ENCODE results near the gene TIMM44. TPM values are rescaled to one million over a fixed set of nuclear protein-coding genes. Genes with fewer than 3 reads are reported as not detected.
A peak's percentile ranks its signal among the peaks of the same experiment; 100 is the strongest.
"Not testable (repeated sequence)": the region's sequence is repeated elsewhere in the genome, so short reads cannot be mapped to it uniquely, and the experiment has no call there.

TIMM44 gene
- polyA plus RNA-seq, 3 donors = 34.3 to 38.2 (median 38.1) TPM

DNA sequence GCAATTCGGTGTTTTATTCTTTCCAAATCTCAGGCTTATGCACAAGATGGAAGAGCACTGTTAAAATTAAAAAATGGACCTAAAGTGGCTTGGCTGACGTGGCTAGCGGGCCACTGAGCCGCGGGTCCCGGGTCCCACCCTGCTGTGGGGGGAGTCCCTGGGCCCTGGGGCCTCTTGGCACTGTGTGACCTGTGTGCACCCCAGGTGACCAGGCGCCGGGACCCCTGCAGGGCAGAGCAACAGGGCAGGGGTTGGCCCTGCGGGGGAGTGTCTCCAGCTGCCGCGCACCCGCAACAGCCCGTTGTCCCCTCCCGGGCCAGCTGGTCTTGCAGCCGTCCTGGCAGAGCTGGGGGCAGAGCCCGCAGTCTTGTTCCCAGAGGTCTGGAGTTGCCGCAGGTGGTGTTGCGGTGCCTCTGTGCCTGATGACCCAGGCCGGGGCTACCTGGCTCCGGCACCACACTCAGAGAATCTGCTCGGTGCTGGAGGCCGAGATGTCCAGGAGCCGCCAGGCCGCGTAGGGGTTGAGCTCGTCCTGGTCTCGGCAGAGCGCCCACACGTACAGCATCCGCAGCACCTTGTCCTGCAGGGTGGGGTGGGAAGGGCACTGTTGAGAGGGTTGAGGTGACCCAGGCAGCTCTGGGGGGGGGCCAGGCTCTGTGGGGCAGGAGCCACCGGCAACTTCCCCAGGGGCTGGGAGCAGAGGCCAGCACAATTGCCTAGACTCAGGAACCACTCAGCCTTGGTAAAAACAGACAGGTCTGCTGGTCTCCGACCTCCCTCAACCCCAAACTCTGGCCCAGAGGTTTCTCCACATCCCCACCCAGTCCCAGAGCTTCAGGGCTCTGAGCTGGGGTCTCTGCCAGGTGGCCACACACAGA lies 16.5 kb downstream of the TIMM44 start:
- DNase-seq (ENCODE audit: low read depth in 3 of 3, low spot score in 2 of 3) = no peak

GRCh38 chr19:7926021-7926726 lies 17.3 kb downstream of the TIMM44 start, which contains the start of gene CTXN1:
TSS of gene CTXN1 (minus strand) at chr19:7926135. CDS start at chr19:7925538, 597 bp downstream.
- DNase-seq (ENCODE audit: low read depth in 3 of 3, low spot score in 2 of 3) = no peak

- peak; percentile 61 to 72 (median 70) for DNase-seq (ENCODE audit: low read depth in 3 of 3, low spot score in 2 of 3)
Observed at GRCh38 chr19:7925171-7925851, 18.2 kb downstream of the TIMM44 start.

DNA sequence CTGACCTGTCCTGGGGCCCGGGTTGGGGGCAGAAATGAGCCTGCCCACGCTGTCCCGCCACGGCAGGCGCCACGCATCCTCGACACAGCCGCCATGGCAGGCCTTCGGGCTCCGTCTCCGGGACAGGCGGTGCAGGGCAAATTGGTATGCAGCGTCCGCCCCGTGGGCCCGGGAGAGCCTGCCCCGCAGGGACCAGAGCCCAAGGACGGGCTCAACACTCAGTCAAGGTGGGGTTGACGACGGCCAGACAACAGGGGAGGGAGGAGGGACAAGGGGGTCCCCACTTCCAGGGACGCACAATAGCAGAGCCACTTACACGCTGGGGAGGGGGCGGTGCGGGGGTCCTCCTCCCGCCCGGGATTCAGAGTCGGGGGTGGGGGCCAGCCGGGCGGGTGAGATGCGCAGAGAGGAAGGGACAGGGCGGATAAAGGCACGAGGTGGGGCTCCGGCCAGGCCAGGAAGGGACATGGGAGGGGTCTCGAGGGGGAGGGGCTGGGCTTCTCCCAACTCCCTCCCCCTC lies 18.8 kb downstream of the TIMM44 start:
- DNase-seq (ENCODE audit: low read depth in 3 of 3, low spot score in 2 of 3) = no peak

GRCh38 chr19:7924241-7924640 lies 19.2 kb downstream of the TIMM44 start:
- no peak for DNase-seq (ENCODE audit: low read depth in 3 of 3, low spot score in 2 of 3)

GRCh38 chr19:7923295-7924191 lies 19.9 kb downstream of the TIMM44 start:
- DNase-seq (ENCODE audit: low read depth in 3 of 3, low spot score in 2 of 3) = no peak

DNA sequence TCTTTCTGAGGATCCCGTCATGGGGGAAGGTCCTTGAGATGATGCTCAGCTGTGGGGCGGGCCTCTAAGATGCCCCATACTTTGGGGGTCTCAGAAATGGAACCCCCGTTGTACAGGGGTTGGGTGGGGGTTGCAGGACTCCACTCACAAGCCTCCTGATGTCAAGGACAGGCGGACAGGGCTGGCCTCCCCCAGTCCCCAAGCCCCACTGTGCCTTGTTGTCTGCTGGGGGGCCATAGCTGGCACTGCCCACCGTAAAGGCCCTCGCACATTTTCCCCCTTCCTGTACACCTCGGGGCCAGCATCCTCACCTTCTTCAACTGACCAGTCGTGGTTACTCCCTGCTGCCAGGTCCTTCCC lies 20.6 kb downstream of the TIMM44 start:
- DNase-seq (ENCODE audit: low read depth in 3 of 3, low spot score in 2 of 3) = no peak

DNA sequence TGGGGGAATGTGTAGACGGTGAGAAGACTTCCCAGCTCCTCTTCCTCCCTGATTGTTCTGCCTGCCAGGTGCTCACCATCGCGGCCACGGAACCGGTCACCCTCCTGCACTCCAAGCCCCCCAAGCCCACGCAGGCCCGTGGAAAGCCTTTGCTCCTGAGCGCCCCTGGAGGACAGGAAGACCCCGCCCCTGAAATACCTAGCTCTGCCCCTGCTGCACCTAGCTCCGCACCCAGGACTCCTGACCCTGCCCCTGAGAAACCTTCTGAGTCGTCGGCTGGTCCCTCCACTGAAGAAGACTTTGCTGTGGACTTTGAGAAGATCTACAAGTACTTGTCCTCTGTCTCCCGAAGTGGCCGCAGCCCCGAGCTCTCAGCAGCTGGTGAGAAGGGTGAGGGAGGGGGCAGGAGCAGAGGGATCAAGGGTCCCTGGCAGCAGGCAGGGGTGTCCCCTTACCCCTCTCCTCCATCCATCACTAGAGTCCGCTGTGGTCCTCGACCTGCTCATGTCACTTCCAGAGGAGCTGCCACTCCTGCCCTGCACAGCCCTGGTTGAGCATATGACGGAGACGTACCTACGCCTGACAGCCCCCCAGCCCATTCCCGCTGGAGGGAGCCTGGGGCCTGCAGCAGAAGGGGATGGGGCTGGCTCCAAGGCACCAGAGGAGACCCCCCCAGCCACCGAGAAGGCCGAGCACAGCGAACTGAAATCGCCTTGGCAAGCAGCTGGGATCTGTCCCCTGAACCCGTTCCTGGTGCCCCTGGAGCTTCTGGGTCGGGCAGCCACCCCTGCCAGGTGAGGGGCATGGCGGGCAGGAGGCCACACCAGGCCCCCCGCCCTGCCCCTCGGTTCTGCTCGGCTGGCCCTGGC lies 21.3 kb downstream of the TIMM44 start:
- no peak for DNase-seq (ENCODE audit: low read depth in 3 of 3, low spot score in 2 of 3)

DNA sequence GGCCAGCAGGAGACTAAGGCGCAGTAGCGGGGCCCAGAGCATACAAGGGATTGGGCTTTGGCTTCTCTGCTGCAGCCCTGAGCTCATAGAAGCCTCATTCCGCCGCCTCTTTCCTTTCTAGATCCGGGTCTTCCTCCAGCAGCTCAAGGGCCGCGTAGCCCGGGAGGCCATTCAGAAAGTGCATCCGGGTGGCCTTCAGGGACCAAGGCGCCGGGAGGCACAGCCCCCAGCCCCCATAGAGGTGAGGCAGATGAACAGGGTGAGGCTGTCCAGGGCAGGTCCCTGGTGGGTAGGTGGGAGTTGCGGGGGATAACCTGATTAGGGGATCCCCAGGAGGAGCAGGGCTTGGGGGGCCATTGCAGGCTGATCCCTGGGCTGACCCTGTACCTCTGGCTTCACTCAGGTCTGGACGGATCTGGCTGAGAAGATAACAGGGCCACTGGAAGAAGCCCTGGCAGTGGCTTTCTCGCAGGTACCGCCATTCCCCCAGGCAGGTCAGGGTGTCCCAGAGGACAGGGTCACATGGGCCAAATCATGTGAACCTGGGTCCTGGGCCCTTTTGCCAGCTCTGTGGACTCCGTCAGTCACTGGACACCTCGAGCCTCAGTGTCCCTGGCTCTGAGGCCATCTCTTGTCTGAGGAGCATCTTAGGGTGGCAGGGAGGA lies 22.0 kb downstream of the TIMM44 start:
- no peak for DNase-seq (ENCODE audit: low read depth in 3 of 3, low spot score in 2 of 3)

- DNase-seq (ENCODE audit: low read depth in 3 of 3, low spot score in 2 of 3) = peak; percentile 64 to 90 (median 90)
Observed at GRCh38 chr19:7920519-7921301, 22.8 kb downstream of the TIMM44 start.

- peak; percentile 84 to 90 (median 88) for DNase-seq (ENCODE audit: low read depth in 3 of 3, low spot score in 2 of 3)
Observed at GRCh38 chr19:7919610-7920518, 23.6 kb downstream of the TIMM44 start, which contains the start of gene SNAPC2. TSS of gene SNAPC2 (plus strand) at chr19:7920338. CDS start at chr19:7920367, 29 bp downstream.

- DNase-seq (ENCODE audit: low read depth in 3 of 3, low spot score in 2 of 3) = no peak
Observed at GRCh38 chr19:7918615-7919421, 24.6 kb downstream of the TIMM44 start.

- not testable (repeated sequence) for DNase-seq (ENCODE audit: low read depth in 3 of 3, low spot score in 2 of 3)
Observed at GRCh38 chr19:7918062-7918614, 25.3 kb downstream of the TIMM44 start.

DNA sequence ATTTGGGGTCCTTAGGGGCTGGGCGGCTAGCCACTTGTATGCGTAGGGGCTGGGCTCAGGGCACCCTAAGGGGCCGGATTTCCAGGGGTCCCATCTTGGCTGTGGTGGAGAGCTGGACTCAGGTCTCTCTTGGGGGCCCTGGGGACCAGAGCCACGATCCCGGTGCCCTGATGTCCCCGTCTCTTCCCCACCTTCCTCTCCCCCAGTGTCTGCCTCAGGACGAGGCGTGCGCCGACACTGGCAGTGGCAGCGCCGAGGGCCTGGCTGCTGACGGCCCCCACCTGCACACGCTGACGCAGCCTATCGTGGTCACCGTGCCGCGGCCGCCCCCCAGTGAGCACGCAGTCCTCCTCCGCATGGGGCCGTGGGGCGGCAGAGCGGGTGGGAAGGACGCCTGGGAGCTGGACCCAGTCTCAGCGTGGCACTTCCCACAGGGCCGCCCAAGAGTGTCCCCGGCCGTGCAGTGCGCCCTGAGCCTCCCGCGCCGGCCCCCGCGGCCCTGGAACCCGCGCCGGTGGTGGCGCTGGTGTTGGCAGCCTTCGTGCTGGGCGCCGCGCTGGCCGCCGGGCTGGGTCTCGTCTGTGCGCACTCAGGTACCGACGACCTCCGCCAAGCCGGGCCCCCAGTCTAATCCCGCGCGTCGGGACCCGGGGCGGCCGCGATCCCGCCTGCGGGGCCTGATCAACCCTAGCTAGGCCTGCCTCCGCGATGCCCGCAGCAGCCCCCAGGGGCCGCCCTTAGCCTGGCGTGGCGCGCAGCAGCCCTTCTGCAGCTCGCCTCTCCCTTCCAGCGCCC lies 26.0 kb downstream of the TIMM44 start:
- DNase-seq (ENCODE audit: low read depth in 3 of 3, low spot score in 2 of 3) = no peak

DNA sequence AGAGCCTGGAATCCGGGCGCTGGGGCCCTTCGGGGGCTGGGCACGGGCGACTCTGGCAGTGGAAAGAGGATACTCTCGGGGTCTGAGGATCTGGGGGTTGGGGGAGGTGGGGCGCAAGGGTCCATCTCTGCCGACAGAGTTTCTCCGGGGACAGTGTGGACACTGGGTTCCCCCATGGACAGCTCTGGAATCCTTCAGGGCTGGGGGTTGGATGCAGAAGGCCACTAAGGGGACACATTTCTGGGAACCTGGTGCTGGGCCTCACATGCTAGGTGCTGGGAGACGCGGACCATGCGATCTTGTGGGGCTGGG lies 26.6 kb downstream of the TIMM44 start:
- DNase-seq (ENCODE audit: low read depth in 3 of 3, low spot score in 2 of 3) = no peak
